Body of pancreas (tissue), 4 donors: ENCODE results near the gene RPL35A. TPM values are rescaled to one million over a fixed set of nuclear protein-coding genes. Genes with fewer than 3 reads are reported as not detected.
"Not testable (repeated sequence)": the region's sequence is repeated elsewhere in the genome, so short reads cannot be mapped to it uniquely, and the experiment has no call there.

Experiments
- ATAC-seq: fragments of 150-250 bp; one replicate; pipeline ENCODE4 v1.9.1; 2016
- DNase-seq, 4 donors: peaks; one replicate each; pipeline ENCODE4 v3.0.0-alpha.2; 2019
- H3K27ac ChIP-seq, 4 donors: fragments of 200-600 bp; sonication (generic); 1 replicate in 3 of 4; 2 replicates in 1 of 4; pipeline versions ENCODE4 v1.5.1 to v1.6.1; 2016 to 2019; ENCODE audit warnings: mild to moderate bottlenecking in 1 of 4, mixed read lengths in 1 of 4, moderate library complexity in 1 of 4
- H3K27me3 ChIP-seq, 2 donors: fragments of 200-600 bp; sonication (generic); one replicate each; pipeline ENCODE4 v1.6.0; 2016; ENCODE audit warnings: mild to moderate bottlenecking in 1 of 2
- H3K36me3 ChIP-seq, 2 donors: fragments of 200-600 bp; sonication (generic); replicated peaks in 1 of 2; 2 replicates each; pipeline ENCODE4 v1.5.1; 2016; ENCODE audit warnings: low read depth in 2 of 2; ENCODE audit not compliant: insufficient read depth in 1 of 2
- H3K4me1 ChIP-seq: fragments of 200-600 bp; sonication (generic); one replicate; pipeline ENCODE4 v1.6.0; 2016
- H3K4me3 ChIP-seq, 2 donors: fragments of 200-600 bp; sonication (generic); 1 replicate in 1 of 2; 2 replicates in 1 of 2; pipeline ENCODE4 v1.5.1; 2016 to 2019
- H3K9me3 ChIP-seq, 3 donors: fragments of 200-600 bp; sonication (generic); 1 replicate in 2 of 3; 2 replicates in 1 of 3; pipeline ENCODE4 v1.5.1; 2016
- CTCF ChIP-seq, 7 experiments: fragments of 450-650 bp in 4 of 7; fragments of 200-600 bp in 3 of 7; sonication (generic) in 3 of 7; IDR thresholded peaks; one replicate each; pipeline ENCODE4 v1.5.1; 2016 to 2019; ENCODE audit warnings: antibody characterized with exemption in 7 of 7
- POLR2A ChIP-seq, 3 donors: fragments of 450-650 bp; IDR thresholded peaks; one replicate each; pipeline ENCODE4 v1.6.1; 2016; ENCODE audit warnings: antibody characterized with exemption in 3 of 3, mild to moderate bottlenecking in 2 of 3
- WGBS, 2 donors: methylation state at CpG; one replicate each; pipeline ENCODE4 v1.1.5; 2017; 5-methylcytosine and 5-hydroxymethylcytosine counted together
- intact Hi-C: fragments of 100-400 bp; cut with DNase I; formaldehyde crosslinking; loops from one replicate; pipeline ENCODE4 v1.15.1; 2023
- total RNA-seq, 2 donors: library from RNA; depleted of rRNA; stranded (reverse); fragments of >200 nt; gene quantifications; one replicate each; pipeline ENCODE4 v1.1.0, GENCODE V29; 2016

Gene RPL35A
- total RNA-seq, 2 donors from 2014 or later = 156 to 462 TPM

GRCh38 chr3:197961582-197961945 is 11.6 kb downstream of the RPL35A start:
- Histone ChIP-seq H3K9me3 (no peaks in the 10 kb centered on the region), H3K27me3 (no peaks in the 10 kb centered on the region), H3K4me3 (no peak overlapping the region), H3K4me1 (peaks cover 28% of the 10 kb centered on the region), H3K36me3 (no peaks in the 10 kb centered on the region), H3K27ac (no peak overlapping the region)
- DNase-seq = no peak
- intact Hi-C loops = no loop called here
- no peak for ATAC-seq
- TF ChIP-seq POLR2A (IDR thresholded peaks at IDR 0.05) (no peak), CTCF (IDR thresholded peaks at IDR 0.05) (no peak)
- 77 to 79% methylated on average over 9 of the region's 9 CpGs for WGBS, 2 donors

GRCh38 chr3:197963019-197963637 is 13.1 kb downstream of the RPL35A start:
- Histone ChIP-seq H3K36me3 (no peaks in the 10 kb centered on the region), H3K4me3 (no peak overlapping the region), H3K4me1 (peaks cover 19% of the 10 kb centered on the region), H3K9me3 (no peaks in the 10 kb centered on the region), H3K27me3 (no peaks in the 10 kb centered on the region), H3K27ac (no peak overlapping the region)
- ATAC-seq (no peak), DNase-seq (no peak)
- intact Hi-C loops = no loop called here
- TF ChIP-seq CTCF (IDR thresholded peaks at IDR 0.05) (no peak), POLR2A (IDR thresholded peaks at IDR 0.05) (no peak)
- 88 to 93% methylated on average over 5 of the region's 5 CpGs for WGBS, 2 donors

GRCh38 chr3:197967337-197967989 is 17.5 kb downstream of the RPL35A start:
- H3K9me3 ChIP-seq, H3K4me3 ChIP-seq, ATAC-seq, DNase-seq, H3K4me1 ChIP-seq, H3K36me3 ChIP-seq, intact Hi-C loops, H3K27me3 ChIP-seq, H3K27ac ChIP-seq: not testable (repeated sequence)
- WGBS, 2 donors = 97 to 99% methylated on average over 8 of the region's 8 CpGs

GRCh38 chr3:197970588-197970987 is 20.6 kb downstream of the RPL35A start:
- no peaks in the 10 kb centered on the region for H3K4me1 ChIP-seq
- H3K9me3 ChIP-seq = no peaks in the 10 kb centered on the region
- H3K27me3 ChIP-seq = no peaks in the 10 kb centered on the region
- ATAC-seq = no peak
- no peak overlapping the region for H3K4me3 ChIP-seq
- intact Hi-C loops = no loop called here
- TF ChIP-seq POLR2A (IDR thresholded peaks at IDR 0.05) = no peak
- no peak for TF ChIP-seq CTCF (IDR thresholded peaks at IDR 0.05)
- 64 to 73% methylated on average over 3 of the region's 3 CpGs for WGBS, 2 donors
- no peak for DNase-seq
- no peak overlapping the region for H3K27ac ChIP-seq
- no peaks in the 10 kb centered on the region for H3K36me3 ChIP-seq

GRCh38 chr3:197974016-197974415 is 24.0 kb downstream of the RPL35A start:
- H3K9me3 ChIP-seq = no peaks in the 10 kb centered on the region
- H3K4me3 ChIP-seq = no peak overlapping the region
- no peak for ATAC-seq
- H3K4me1 ChIP-seq = no peaks in the 10 kb centered on the region
- intact Hi-C loops = no loop called here
- WGBS, 2 donors = 68 to 80% methylated on average over 1 of the region's 1 CpG
- TF ChIP-seq POLR2A (IDR thresholded peaks at IDR 0.05) (no peak), CTCF (IDR thresholded peaks at IDR 0.05) (no peak)
- DNase-seq = no peak
- H3K27ac ChIP-seq = no peak overlapping the region
- H3K27me3 ChIP-seq = no peaks in the 10 kb centered on the region
- H3K36me3 ChIP-seq = no peaks in the 10 kb centered on the region
